GM12874 (cell line): ENCODE data around the gene FGF23.

Experiments
- CTCF ChIP-seq: IDR thresholded peaks from 2 replicates; pipeline ENCODE4 v1.5.1; 2011; ENCODE audit warnings: low read depth, mild to moderate bottlenecking, control low read depth, low read length, moderate library complexity; ENCODE audit not compliant: insufficient read depth

The FGF23 gene

GRCh38 chr12:4395818-4396217, 16.3 kb upstream of the FGF23 start:
- TF ChIP-seq CTCF: no peak

GRCh38 chr12:4393211-4393610, 13.7 kb upstream of the FGF23 start:
- TF ChIP-seq CTCF: no peak

GRCh38 chr12:4392223-4392742, 12.8 kb upstream of the FGF23 start:
- TF ChIP-seq CTCF: no peak

GRCh38 chr12:4388662-4389061, 9.2 kb upstream of the FGF23 start:
- TF ChIP-seq CTCF: no peak

- no peak for TF ChIP-seq CTCF
Measured at GRCh38 chr12:4388032-4388431, 8.5 kb upstream of the FGF23 start.

- no peak for TF ChIP-seq CTCF
Measured at GRCh38 chr12:4387607-4388006, 8.1 kb upstream of the FGF23 start.

GRCh38 chr12:4386801-4387200, 7.3 kb upstream of the FGF23 start:
- no peak for TF ChIP-seq CTCF
